NCI-H1092 (cell line): ENCODE data around the gene ZNF485.
"Not testable (repeated sequence)": the region's sequence is repeated elsewhere in the genome, so short reads cannot be mapped to it uniquely, and the experiment has no call there.

Experiments
- DNase-seq: peaks from one replicate; lab custom pipeline; 2025; lab: John Stamatoyannopoulos, UW

Gene ZNF485

DNA sequence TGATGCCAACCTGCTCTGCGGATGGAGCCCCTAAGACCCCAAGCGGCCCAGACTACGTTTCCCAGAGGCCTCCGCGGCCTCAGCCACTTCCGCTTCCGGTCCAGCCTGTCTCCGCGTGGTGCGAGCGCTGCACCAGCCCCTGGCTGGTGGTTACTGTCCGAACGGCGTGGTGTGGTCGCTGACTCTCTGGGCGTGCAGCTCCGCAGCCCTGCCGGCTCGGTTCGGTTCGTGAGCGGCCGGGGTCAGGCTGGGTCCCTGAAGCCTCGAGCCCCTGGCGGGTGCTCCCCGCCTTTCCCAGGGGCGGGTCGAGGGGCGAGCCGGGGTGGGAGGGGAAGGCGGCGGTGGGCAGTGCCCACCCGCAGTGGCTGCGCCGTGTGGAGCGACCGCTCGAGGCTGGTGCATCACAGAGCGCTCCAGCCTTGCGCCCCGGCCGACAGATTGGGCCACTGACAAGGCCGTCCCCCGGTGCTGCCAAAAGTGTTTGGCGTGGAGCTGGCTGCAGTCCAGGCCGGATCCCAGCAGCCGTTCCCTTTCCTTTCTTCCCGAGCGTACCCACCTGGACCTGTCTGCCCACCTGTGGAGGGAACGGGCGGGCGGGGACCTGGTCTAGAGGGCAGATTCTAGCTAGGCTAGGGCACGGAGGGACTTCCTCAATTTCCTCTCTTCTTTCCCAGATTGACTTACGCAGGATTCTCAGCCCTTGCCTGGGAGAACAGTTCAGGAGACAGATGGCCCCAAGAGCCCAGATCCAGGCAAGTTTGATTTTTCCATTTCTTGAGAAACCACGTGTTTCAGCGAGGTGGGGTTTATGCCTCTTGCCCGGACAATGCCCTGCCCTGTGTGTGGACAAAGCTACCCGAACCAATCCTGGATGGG, at the start of gene ZNF485:
Gene ZNF485 (plus strand): TSS at position 116 of the 876 bp plus-strand sequence. CDS start 613 bp downstream, at position 729.
- peak; percentile 40 for DNase-seq

DNA sequence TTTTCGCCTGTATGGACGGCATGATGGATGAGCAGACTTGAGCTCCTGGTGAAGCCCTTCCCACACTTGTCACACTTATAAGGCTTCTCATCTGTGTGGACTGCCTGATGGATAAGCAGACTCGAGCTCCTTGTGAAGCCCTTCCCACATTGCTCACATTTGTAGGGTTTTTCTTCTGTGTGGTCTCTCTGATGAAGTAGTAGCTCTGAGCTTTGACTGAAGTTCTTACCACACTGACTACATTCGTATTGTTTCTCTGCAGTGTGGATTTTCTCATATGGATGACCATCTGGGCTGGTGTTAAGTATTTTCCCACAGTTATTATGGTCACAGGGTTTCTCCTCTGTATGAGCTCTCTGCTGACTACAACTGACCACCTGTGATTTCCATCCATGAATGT, 49.0 kb upstream of the ZNF485 start:
- no peak for DNase-seq

DNA sequence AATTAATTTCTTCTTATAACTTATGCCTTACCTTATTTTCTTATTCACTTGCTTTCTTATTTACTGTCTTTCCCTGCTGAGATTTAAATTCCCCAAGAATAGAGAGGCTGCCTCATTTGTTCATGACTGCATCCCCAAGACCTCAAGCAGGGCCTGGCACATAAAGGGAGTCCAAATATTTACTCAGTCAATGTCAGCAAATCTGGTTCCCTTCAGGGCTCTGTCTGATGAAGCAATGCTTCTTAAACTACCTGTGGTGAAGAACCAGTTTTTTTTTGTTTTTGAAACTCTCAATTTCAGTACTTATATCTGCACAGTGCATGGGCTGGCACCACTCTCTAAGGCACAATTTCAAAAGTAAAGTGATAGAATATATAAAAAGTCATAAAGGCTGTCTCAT, 36.6 kb upstream of the ZNF485 start:
- DNase-seq, result no peak

DNA sequence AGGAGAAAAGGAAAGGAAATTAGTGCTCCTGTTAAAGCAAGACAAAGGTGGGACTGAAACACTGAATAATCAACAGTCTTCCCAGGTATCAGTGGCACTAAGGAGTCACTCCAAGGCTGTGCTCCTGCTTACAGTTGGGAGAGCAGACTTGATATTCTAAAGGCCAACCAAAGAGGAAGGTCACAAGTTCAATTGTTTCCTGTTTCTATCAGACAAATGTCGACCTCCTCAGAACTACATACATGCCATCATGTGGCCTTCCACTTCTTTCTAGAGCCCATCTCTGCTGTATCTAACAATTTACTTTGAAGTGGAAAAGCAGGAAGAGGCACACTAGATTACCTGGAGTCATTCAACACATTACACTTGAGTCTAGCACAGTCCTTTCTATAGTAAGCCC, 35.3 kb upstream of the ZNF485 start:
- DNase-seq, result no peak

DNA sequence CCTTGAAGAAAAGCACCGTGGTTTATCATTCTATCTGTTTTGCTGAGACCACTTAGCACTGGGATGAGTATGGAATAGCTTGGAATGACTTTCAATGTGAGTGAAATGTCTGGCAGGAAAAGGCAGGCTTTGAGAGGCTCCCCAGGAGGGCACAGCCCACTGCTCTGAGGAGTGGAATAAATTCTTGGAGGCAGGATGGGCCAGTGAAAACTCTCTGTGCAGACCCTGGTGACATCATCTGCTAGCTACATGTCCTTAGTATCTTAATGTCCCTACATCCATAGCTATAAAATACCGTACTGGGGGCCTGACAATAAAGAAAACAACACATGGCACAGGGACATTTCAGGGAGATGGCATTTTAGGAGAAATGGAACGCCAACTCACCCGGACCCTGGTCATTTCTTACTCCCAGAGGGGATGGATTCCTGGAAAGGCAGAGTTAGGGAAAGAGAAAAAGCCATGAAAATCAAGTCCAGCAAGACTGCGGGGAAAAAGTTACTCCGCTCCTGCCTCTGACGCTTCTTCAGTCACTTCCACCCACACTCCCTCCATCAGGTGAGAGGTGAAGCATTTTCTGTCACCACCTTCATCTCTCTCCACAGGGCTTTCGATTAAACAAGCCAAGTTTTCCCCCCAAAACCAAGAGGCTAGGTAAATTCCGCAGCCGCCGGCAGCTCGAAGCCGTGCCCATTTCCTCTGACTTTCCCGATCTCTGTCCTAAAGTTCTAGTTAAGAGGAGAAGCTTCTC, 32.8 kb upstream of the ZNF485 start:
- no peak for DNase-seq

DNA sequence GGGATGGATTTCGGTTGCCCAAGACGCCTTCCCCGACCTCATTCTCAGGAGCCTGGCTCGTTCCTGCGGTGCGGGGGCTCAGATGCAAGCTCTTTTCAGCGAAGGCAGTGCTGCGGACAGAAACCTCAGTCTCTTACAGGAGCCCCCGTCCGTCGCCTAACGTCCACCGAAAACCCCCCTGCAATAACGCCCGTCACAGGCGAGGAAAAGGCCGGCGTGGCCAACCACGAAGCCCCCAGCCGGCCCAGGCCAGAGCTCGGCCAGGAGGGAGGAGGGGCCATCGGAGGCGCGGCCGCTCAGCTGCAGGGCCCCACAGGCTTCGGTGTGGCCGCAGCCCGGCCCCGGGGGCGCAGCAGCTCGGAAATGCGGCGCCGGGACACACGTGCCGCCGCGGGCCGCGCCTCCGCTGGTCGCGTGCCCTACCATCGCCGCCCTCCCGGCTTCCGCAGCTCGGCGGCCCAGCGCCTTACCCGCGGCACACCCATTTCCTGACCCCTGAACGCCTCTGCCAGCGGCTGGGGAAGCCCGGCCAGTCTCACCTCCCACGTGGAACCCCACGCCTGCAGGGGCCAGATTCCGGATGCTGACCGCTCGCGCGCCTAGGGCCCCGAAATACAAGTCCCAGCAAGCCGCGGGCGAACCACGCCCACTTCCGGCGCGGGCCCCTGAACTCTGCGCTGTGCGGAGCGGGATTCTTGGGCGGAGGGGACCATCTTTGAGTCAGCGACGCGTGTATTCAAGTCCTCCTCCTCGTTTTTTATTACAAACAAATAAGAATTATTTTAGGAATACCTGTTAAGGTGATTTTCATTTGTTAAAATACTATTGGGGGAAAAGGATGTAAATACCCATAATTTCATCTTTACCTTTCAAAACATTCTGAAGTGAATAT, 32.0 kb upstream of the ZNF485 start, which contains the start of gene ZNF239:
Gene ZNF239 (minus strand): TSS at position 616 of the 892 bp plus-strand sequence. CDS start 16,537 bp downstream, outside the sequence.
- peak; percentile 47 for DNase-seq

DNA sequence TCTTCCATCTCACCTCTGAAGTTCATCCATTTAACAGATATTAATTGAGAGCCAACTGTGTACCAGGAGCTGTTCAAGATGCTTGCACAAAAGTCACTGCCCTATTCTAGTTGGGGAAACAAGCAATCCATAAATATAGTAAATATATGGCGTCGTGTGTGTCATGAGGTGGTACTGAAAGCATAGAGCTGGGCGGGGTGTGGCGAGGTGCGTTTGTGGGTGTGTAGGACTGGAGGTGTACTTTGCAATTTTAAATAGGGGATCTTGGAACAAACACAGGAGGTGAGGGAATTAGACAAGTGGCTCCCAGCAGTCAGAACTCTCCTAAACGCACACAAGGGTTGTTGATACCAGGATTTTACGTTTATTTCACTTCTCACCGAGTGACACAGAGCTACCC, 31.3 kb upstream of the ZNF485 start:
- no peak for DNase-seq

DNA sequence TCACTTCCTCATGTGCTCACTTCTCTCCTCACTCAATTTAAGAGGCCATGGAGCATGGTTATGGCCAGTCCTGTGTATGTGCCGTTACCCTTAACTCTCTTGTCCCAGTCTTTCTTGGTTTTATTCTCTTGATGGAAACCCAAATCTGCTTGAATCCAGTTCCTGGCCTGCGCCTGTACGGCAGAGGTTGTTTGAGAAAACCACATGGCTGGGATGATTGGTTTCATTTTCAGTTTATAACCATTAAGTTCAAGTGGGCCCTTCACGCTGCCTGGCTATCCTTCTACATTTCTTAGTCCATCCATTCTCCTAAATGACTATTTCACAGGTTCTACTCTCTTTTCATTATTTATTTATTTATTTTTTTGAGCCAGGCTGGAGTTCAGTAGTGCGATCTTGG, 30.2 kb upstream of the ZNF485 start:
- no peak for DNase-seq

DNA sequence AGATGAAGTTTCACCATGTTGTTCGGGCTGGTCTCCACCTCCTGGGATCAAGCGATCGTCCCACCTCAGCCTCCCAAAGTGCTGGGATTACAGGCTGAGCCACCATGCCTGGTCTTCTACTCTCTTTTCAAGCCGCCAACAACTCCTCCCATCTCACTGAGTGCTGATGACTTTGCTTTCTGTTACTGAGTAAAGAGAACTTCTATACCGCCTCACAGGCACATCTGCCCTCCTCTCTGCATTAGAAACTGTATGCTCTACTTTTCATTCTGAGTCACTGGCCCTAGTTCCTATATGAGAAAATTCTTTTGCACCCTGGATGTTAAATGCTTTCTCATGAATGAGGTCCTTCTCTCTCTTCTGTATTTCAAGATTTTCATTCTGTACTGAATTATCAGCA, 29.7 kb upstream of the ZNF485 start:
- DNase-seq, result no peak

DNA sequence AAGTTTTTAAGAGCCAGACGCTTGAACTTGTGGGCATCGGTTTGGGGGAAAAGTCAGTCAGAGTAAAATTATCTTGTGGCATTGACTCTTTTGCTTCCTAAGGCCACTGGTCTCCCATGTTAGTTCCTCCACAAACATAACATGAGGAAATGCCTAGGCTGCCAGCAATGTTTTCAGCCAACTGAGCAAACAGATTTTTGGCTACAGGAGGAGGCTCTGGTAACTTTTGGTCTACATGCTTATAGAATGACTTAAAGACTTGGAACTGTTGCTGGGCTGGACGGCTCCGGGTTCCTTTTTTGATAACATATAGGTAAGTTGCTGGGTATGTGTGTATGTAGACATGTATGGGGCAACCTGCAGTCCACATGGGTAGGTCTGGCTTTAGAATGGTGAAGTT, 22.2 kb upstream of the ZNF485 start:
- no peak for DNase-seq

DNA sequence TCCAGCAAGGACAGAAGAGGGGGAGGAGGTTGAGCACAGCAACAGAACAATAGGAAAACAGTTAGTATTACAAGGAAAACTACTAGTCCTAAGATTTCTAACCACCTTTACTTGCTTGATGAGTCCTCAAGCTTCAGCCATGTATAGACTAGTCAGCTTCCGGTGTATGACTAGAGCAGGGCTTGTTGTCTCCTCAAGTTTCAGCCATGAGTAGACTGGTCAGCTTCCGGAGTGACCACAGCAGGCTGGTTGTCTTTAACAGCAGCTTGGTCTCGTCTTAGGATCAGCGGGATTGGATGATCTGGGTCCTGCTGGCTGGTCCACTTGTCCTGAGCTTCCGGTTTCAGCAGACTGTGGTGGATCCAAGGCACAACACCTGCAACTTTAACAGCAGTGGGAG, 21.2 kb upstream of the ZNF485 start:
- no peak for DNase-seq

DNA sequence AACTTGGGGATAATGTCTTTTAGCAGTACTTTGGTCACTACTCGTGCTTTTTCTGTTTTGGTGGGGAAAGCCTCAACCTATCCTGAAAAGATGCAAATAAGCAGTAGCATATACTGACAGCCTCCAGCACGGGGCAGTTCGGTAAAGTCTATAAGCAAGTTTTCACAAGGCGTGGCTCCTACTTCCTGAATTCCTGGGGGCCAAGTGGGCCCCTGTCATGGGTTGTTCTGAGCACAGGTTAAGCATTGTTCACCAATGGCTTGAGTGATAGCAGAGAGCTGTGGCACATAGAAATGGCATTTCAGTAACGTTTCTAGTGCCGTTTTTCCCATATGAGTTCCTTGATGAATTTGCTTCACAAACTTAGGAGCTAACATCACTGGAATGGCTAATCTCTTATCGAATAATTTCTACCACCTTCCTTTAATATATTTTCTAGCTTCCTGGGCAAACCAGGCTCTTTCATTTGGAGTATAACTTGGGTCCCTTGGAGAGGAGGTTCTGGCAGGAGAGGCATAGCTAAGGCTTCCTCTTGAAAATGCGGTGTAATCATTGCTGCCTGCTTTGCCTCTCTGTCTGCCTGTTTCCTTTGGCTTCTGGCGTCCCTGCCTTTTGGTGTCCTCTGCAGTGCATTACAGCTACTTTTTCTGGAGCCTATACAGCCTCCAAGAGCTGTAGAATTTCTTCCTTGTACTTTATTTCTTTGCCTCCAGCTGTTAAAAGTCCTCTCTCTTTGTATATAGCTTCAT, 20.1 kb upstream of the ZNF485 start:
- no peak for DNase-seq

DNA sequence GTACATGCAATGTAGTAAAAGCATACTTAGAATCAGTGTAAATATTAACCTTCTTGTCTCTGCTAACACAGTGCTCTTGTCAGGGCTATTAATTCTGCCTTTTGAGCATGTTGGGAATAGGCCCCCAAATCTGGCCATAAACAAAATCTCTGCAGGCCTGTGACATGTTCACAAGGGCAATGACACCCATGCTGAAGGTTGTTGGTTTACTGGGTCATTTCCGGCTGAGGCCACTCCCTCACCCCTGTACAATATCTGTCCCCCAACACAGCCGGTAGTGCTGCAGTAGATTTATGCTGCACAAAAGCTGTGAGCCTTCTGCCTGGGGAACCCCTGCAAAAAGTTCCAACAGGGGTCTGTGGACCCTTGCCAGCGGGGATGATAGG, 19.5 kb upstream of the ZNF485 start:
- DNase-seq, result not testable (repeated sequence)

DNA sequence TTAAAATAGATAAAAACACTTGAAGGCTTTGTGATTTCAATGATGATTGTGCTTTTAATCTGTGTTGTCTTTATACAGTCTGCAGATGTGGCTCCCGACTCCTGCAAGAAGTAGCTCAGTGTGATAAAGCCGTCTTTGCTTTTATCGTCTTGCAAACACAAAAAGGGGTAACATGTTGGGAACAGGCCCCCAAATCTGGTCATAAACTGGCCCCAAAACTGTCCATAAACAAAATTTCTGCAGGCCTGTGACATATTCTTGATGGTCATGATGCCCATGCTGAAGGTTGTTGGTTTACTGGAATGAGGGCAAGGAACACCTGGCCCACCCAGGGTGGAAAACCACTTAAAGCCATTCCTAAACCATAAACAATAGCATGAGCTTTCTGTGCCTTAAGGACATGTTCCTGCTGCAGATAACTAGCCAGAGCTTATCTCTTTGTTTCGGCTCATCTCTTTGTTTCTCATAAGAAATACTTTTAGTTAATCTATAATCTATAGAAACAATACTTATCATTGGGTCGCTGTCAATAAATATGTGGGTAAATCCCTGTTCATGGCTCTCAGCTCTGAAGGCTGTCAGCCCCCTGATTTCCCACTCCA, 14.8 kb upstream of the ZNF485 start:
- DNase-seq, result no peak

DNA sequence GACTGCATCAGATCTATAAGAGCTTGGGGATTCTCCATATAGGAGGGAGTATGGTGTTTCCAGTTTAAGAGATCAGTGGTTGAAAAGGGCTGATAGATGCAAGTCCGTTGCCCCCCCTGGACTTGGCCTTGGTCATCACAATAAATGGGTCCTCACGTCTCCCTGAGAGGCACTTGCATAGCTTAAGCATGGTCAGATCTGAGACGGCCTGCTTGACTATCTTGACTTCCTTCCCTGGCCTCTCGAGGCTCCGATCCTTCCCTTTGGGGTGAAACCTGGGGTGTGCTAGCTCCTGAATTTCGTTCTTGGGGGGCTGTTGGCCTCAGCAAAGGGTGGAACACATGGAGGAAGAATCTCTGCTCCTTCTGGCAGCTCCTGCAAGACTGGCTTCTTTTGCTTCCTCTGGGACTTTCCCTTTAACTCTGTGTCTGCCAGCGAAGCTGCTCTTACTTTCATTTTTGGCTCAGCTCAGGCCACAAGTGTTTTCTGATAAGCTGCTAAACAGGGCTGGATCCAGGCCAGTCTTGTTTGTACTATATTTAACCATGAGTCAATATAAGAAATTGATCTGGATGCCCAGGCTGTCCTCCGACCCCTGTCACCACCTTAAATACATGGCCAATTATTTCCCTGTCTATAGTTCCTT, 11.2 kb upstream of the ZNF485 start:
- DNase-seq, result no peak

DNA sequence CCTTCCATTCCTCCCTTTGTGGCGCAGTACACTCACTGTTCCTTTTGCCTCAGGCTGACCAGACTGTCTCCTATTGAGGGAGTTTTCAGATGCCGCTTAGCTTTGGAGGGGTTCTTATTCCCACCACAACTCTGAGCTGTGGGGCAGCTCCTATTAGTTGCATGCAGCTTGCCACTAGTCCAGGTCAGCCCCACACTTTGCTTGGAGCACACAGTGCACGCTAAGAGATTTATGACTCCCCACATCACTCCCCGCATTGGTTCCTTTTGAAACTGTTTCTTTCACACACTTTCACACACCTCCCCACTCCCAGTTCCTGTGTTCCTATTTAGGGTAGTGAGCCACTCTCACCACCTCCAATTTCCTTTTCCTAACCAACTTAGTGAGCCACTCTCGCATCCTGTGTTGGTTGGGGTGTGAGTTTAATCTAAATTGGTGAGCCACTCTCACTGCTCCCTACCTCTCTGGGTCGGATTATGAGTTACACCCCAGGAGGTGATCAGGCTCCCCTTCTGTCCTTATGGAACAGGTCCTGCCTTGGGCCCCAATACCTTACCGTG, 10.4 kb upstream of the ZNF485 start:
- no peak for DNase-seq

DNA sequence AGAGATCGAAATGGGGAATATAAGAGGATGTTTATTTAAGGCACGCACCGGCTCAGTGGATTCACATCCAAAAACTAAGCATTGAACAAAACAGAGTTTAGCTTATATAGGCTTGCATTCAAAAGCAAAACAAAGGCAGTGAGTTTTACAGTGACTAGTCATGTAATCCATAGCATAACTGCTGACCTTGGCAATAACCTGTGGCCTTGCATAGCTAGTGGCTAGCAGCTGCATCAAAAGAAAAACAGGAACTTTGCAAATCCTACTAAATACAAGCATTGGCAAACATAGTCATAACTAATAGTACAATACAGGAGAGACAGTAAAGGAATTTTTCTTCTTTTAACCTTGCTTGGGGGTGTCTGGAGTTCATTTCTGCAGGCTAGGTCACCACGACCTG, 9.7 kb upstream of the ZNF485 start:
- DNase-seq, result no peak

DNA sequence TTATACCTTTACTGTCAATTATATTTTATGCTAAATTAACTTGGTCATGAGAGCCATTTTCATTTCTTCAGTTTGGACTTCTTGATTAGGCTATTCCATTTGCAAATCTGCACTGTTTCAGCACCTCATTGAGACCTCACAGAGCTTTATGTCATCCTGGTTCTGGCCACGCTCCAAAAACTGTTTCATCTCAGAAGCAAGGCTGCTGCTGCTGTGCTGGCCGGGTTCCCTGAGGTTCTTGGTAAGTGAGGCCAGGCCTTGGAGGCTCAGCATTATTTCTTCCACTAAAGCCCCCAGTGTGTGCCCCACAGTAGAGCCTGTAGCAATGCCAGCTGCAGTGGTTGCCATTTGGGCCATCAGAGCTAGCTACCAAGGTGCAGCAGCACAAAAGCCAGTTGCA, 7.8 kb upstream of the ZNF485 start:
- no peak for DNase-seq

DNA sequence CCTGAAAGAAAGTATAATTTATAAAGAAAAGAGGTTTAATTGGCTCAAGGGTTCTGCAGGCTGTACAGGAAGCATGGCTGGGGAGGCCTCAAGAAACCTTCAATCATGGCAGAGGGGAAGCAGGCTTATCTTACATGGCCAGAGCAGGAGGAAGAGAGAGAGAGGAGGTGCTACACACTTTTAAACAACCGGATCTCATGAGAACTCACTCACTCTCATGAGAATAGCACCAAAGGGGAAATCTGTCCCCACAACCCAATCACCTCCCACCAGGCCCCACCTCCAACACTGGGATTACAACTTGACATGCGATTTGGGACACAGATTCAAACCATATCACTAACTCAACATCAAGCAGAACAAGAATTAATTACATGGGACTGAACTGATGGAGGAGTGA, 6.9 kb upstream of the ZNF485 start:
- DNase-seq, result no peak

DNA sequence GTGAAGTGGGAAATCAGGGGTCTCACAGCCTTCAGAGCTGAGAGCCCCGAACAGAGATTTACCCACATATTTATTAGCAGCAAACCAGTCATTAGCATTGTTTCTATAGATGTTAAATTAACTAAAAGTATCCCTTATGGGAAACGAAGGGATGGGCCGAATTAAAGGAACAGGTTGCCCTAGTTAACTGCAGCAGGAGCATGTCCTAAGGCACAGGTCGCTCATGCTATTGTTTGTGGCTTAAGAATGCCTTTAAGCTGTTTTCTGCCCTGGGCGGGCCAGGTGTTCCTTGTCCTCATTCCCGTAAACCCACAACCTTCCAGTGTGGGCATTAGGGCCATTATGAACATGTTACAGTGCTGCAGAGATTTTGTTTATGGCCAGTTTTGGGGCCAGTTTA, 4.7 kb upstream of the ZNF485 start:
- DNase-seq, result not testable (repeated sequence)
